Measurements from ENCODE around the gene ZNF133. TPM values are rescaled to one million over a fixed set of nuclear protein-coding genes. Genes with fewer than 3 reads are reported as not detected.
"Not testable (repeated sequence)": the region's sequence is repeated elsewhere in the genome, so short reads cannot be mapped to it uniquely, and the experiment has no call there.

ZNF133 gene
- 12.7 TPM for total RNA-seq

DNA sequence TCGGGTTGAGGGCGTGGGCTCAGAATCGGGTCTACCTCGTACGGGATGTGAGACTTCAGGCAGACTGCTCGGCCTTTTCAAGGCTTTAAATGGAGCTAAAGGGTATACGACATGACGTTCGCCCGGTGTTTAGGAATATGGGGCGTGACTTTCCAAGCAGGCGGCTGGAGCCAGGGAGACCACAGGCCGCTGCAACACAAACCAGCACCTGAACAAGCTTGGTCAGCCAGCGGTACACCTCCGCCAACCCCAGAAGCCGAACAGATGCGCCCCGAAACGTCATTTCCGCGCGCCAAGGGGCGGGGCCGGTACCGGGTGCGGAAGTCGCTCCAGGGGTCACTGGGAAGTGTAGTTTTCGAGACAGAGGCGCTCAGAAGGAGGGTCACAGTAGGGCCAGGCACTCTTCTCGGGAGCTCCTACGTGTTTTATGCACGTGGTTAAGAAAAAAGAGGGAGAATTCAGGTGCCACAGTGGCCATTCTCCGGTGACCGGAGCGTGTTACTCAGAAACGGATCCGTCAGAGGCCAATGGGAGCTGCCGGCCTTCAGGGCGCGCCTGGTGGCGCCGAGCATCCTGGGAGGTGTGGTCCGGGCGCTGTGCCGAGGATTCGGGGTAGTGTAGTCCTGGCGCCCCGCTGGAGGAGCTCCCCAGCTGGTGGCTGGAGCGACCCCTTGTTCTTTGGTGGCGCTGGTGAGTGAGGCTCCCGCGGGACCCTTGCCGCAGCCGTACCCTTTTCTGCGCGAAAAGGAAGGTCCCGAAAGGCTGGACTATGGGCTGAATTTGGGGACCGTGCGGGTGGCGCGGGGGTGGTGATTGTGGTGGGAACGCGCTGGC lies at the start of gene ZNF133:
TSS of gene ZNF133 (plus strand) at position 613 of the 834 bp plus-strand sequence. CDS start 17,160 bp downstream, outside the sequence.
- peak; percentile 97 for DNase-seq (ENCODE audit: low spot score)

DNA sequence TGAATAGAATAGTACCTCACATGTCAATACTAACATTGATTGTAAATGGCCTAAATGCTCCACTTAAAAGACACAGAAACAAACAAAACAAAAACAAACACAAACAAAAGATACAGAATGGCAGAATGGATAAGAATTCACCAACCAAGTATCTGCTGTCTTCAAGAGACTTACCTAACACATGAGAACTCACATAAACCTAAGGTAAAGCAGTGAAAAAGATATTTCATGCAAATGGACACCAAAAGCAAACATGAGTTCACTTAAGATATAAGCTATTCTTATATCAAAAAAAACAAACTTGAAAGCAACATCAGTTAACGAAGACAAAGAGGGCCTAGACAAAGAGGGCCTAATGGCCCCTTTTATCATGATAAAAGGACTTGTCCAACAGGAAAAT lies 47.3 kb upstream of the ZNF133 start:
- DNase-seq (ENCODE audit: low spot score) = no peak

DNA sequence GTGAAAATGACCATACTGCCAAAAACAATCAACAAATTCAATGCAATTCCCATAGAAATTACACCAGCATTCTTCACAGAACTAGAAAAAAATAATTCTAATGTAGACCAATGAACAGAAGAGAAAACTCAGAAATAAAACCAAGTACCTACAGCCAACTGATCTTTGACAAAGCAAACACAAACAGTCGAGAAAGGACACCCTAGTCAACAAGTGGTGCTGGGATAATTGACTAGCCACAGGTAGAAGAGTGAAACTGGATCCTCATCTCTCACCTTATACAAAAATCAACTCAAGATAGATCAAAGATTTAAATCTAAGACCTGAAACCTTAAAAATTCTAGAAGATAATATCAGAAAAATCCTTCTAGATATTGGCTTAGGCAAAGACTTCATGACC lies 44.5 kb upstream of the ZNF133 start:
- DNase-seq (ENCODE audit: low spot score) = no peak

DNA sequence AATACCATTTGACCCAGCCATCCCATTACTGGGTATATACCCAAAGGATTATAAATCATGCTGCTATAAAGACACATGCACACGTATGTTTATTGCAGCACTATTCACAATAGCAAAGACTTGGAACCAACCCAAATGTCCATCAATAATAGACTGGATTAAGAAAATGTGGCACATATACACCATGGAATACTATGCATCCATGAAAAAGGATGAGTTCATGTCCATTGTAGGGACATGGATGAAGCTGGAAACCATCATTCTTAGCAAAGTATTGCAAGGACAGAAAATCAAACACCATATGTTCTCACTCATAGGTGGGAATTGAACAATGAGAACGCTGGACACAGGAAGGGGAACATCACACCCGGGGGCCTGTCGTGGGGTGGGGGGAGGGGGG lies 39.8 kb upstream of the ZNF133 start:
- DNase-seq (ENCODE audit: low spot score) = not testable (repeated sequence)

DNA sequence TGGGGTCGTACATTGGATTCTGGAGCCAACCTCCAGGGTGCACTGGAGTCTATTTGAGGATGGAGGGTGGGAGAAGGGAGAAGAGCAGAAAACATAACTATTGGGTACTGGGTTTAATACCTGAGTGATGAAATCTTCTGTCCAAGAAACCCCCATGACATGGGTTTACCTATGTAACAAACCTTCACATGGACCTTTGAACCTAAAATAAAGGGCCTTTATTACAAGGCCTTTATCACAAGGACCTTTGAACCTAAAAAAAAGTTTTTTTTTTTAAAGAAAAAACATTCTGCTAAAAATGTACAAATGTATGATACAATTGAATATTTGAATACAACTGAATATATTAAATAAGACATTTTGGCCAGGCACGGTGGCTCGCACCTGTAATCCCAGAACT lies 38.1 kb upstream of the ZNF133 start:
- DNase-seq (ENCODE audit: low spot score) = no peak

DNA sequence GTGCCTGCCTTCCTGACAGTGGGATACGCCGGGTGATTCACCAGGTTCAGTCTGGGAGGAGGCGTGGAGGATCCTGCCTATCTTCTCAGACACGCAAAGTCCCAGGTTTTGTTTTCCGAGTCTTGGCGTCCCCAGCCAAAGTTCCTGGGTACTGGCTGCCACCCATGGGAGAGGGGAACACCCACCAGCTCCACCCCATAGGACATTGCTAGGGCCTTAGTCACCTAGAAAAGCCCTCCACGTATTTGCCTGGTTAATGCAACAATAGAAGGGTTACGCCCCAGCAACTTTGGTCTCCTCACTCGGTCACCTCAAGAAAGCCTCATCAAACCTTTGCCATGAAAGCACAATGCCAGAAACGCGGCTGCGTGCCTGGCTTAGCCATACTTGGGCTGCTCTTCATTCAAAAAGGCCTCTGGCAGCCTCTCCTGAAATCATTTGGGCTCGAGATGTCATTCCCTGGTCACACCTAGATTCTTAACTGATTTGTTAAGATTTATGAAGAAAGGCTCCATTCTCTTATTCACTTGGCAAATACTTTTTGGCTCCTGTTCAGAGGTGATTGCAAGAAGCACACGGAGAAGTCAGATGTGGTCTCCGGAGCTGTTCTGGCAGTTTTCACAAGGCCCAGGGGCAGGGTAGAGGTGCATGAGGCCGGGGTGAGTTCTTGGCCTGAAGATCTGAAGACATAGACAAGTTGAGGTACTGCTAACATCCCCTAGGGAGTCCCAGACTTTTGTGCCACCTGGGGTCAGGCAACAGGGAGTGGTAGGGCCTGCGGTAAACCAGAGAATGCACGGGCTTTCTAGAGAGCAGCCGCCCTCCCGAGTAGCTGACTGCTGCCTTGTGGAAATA lies 35.5 kb upstream of the ZNF133 start:
- DNase-seq (ENCODE audit: low spot score) = peak; percentile 29

DNA sequence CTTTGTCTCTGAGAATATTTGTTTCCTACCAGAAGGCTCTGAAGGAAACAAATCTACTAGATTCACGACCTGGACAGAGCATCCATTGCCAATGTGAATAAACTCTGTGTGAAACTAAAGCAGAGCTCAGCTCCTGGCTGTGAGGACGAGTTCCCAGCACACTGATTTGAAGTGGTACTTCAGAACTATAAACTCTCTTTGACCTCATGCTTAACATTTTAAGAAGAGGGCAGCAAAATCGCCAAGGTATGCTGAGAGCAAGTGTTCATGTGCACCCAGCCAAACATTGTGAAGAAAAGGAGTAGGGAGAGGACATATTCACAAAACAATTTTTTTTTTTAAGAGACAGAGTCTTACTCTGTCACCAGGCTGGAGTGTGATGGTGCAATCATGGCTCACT lies 33.7 kb upstream of the ZNF133 start:
- no peak for DNase-seq (ENCODE audit: low spot score)

DNA sequence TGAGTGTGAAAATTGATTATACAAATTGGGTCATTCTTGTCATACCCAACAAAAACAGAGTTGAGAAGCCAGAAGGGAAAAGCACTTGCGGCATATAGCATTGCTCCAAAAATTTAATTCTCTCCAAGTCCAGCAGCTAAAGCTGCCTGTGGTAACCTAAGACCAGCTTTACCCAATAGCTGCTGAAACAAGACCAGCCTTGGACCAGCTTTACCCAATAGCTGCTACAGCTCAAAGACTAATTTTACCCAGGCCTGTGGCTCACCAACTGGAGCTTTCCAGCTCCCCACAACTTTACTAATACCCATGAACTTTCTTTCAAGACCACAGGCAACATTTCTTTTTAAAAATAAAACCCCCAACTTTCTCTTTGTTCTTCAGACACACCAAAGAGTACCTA lies 32.8 kb upstream of the ZNF133 start:
- DNase-seq (ENCODE audit: low spot score) = no peak

DNA sequence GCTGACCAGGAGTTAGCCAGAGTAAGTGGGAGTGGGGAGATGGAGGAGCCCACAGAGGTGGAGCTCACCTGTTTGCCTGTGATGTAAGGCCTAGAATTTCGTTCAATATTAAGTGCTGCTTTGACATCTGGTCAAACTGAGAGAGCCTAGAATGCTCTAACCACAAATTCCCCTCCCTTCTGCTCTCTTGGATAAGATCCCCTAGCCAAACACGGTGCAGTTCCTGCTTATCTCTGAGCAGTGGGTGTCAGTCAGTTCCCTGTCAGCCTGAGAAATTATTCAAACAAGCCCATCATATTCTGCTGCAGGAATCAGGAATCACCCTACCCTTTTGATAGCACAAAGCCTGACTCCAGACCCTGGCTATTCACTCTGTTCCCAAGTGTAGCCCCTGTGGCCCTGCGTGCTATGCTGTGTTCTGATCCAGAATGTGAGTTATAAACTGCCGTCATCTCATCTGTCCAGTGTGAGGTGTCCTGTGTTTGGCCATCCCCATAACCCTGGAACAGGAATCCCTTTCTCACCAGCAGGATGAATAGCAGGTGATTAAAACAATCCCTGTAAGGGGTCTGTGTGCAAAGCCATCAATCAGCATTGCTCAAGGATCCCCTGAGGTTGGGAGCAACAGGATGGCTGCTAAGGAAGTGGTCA lies 31.8 kb upstream of the ZNF133 start:
- DNase-seq (ENCODE audit: low spot score) = no peak

DNA sequence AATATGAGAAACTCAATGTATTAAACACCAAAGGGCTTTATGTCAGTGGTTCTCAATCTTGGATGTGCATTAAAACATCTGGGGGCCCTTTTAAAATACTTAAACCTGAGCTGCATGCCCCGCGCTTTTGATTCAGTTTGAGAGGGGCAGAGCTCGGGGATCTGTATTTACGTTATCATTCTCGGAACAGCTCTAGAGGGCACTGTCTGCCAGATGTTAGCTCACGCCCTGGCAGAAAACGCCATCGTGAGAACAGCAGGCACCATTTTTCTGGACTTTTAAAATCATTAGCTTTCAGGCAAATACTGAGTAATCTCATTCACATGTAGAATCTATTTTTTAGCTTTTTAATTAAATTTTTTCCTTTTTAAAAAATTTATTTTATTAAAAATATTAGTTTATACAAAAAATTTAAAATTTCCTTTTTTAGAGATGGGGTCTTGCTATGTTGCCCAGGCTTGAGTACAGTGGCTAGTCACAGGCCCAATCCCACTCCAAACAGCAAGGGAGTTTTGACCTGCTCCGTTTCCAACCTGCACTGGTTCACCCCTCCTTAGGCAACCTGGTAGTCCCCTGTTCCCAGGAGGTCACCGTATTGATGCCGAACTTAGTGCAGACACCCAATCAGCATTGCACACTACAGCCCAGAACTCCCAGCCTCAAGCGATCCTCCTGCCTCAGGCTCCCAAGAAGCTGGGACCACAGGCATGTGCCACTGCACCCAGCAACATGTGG lies 30.0 kb upstream of the ZNF133 start:
- no peak for DNase-seq (ENCODE audit: low spot score)

DNA sequence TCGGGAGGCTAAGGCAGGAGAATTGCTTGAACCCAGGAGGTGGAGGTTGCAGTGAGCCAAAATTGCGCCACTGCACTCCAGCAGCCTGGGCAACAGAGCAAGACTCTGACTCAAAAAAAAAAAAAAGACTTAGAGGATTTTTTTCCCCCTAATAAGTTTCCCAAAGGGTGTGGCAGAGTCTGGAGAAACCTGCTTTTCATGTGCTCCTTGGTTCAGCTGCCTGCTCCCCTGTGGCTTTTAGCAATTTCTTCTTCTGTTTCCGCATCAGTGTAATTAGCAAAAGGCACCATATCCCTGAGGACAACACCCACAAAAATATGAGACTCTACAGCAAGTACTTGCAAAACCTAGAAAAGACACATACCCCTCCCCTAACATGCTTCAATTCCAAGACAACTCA lies 28.6 kb upstream of the ZNF133 start:
- no peak for DNase-seq (ENCODE audit: low spot score)

DNA sequence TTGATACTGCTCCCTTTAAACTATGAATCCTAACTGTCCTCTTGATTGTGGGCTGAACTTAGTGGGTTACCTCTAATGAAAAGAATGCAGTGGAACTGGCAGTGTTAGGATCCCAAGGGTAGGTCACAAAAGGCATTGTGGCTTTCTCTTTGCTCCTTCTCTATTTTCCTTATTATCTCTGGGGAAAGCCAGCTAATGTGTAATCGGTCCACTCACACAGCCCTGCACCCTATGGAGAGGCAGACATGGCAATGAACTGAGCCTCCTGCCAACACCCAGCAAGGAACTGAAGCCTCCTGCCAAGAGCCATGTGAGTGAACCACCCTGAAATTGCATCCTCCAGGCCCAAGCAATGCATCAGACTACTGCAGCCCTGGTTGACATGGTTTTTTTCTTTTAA lies 24.6 kb upstream of the ZNF133 start:
- DNase-seq (ENCODE audit: low spot score) = peak; percentile 86

DNA sequence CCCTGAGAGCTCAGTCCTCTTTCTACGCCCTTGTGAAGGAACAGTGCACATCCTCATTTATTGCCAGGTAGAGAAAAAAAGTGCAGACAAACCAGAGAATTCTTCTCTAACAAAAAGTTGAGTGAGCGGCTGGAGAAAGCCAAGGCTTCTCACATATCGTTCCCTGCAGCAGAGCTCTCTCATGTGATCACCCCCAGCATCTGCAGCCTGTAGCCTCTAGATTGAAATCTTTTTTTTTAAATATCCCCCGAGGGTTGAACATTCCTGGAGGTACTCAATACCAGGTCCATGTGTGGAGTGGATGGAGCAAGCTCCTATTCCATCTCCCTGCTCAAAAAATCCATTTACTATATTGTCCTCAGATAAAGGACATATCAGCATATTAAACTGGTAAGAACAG lies 22.9 kb upstream of the ZNF133 start:
- DNase-seq (ENCODE audit: low spot score) = no peak

DNA sequence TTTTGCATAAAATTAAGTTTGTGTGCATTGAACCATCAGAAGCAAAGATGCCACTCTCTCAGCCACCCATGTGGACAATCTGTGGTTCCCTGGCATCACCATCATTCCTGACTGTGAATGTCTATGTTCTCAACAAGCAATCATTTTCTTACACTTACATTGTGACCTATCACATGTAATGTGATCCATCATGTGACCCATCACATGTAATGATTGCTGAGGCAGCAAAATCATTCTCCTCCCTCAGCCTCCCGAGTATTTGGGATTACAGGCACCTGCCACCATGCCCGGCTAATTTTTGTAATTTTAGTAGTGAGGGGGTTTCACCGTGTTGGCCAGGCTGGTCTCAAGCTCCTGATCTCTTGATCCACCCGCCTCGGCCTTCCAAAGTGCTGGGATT lies 22.0 kb upstream of the ZNF133 start:
- no peak for DNase-seq (ENCODE audit: low spot score)

DNA sequence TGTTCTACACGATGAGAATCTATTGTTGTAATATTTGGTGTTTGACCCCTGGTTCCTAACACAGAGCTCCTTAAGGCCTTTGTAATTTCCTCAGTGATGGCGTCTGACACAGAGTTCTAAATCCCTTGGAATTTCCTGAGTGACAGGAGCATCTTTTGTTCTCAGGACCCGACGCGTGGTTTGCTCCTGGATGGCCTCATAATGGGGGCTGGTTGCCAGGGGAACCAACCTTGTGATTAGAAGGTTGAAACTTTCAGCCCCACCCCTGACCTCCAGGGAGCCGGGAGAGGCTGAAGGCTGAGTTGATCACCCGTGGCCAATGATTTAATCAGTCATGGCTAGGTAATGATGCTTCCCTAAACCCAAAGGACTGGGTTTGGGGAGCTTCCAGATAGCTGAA lies 20.5 kb upstream of the ZNF133 start:
- no peak for DNase-seq (ENCODE audit: low spot score)

DNA sequence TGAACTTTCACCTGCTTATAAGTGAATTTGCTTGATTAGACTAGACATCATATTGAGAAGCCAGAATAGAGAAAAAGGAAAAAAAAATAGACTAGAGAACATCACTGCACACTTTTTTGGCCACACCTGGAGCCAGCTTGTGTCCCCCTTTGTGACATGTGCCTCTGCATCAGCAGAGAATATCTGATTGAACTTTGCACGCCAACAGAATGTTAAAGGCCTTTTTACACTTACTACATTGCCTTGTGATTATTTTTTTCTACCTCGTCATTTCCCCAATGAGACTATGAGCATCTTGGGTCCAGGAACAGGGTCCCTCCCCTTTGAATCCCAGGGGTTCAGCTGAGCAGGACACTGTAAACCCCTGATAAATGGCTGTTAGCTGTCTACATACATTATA lies 17.2 kb upstream of the ZNF133 start:
- DNase-seq (ENCODE audit: low spot score) = no peak

DNA sequence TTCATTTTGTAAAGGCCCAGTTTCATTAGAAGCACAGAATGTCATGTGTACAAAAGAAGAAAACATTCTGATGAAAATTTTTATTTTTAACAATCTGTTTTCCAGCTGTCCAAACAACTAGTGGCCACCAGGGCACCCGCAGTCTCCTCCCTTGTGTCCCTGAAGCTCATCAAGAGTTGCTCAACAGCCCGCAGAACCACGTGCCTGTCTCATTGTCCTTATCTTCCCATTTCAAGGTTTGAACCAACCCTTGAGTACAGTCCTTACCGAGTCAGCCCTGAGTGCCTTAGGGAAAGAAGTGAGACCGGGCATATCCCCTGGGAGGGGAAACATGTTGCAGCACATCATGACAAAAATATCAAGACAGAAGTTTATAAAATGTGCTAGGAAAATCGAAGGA lies 15.9 kb upstream of the ZNF133 start:
- peak; percentile 31 for DNase-seq (ENCODE audit: low spot score)

DNA sequence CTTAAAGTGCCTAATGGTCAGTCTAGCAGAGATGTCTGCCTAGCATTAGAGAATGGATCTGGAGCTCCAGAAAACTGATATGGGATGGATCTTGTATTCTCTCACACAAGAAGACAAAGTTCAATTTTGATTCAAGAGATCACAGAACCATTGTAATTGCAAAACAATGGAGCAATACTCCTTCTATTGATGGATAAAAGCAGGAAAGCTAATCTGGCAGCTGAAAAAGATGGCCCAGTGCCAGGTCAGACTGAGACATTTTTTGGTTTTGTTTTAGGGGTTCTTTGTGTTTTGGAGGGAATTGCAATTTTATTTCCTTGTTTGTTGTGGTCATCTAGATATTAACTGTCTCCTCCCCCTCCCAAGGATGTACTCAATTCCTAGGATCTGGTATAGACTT lies 14.6 kb upstream of the ZNF133 start:
- no peak for DNase-seq (ENCODE audit: low spot score)

DNA sequence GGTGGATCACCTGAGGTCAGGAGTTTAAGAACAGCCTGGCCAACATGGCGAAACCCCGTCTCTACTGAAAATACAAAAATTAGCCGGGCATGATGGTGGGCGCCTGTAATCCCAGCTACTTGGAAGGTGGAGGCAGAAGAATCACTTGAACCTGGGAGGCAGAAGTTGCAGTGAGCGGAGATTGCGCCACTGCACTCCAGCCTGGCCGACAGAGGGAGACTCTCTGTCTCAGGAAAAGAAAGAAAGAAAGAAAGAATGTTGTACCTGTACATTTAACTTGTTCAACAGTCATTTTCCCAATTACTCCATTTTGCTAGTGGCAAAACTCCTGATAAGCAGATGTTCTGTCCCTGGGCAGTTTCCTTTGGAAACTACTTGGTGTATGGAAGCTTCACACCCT lies 12.4 kb upstream of the ZNF133 start:
- DNase-seq (ENCODE audit: low spot score) = not testable (repeated sequence)

DNA sequence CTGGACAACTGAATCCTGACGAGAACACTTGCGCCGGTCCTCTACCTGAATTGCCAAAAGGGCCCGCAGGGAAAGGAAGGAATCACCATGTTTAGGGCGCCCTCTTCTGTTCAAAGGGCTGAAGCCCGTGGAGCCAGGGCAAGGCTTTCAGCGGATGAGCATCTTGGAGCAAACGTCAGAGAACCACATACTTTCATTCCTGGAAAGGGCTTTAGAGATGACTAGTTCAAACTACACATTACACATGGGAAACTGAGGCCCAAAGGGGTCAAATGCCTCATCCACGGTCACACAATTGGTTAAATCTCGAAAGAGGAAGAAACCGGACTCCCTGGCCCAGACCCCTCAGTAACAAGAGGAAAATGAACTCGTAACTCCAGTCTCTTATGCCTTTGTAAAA lies 11.5 kb upstream of the ZNF133 start:
- peak; percentile 71 for DNase-seq (ENCODE audit: low spot score)

DNA sequence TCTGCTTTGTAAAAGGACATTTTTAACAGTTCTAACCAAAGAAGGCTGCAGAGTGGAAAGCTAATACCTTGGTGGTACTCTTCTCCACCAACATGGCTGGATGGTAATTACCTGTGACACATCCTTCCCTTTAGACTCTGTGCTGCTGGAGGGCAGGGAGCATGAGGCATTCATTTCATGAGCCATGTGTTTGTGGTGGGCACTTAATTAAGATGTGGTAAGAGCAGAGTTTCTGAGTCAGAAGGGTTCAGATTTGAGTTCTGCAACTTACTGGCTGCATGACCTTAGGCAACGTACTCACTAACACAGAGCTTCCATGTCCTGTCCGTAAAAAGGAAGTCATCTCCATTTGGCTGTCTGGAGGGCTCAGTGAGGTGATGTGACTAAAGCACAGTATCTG lies 9.1 kb upstream of the ZNF133 start:
- DNase-seq (ENCODE audit: low spot score) = no peak
